ENCODE data around the gene CD33.

GRCh38 chr19:51204321-51204720 is 20.6 kb upstream of the CD33 start:
- TF ChIP-seq CTCF (IDR thresholded peaks at IDR 0.05) (no peak), POLR2AphosphoS5 (IDR thresholded peaks at IDR 0.05) (no peak)

Measured in gastroesophageal sphincter (tissue), 3 donors.